Measurements from ENCODE around the gene CMSS1.
A peak's percentile ranks its signal among the peaks of the same experiment; 100 is the strongest.

The CMSS1 gene

GRCh38 chr3:100114413-100115030 is 296.9 kb downstream of the CMSS1 start, which contains the start of gene FILIP1L:
TSS of gene FILIP1L (minus strand) at chr3:100114501.
- Histone ChIP-seq H3K4me3 (replicated peaks; ENCODE audit: insufficient read depth, low read length) (no peak within 1 kb of the TSS), H3K27me3 (ENCODE audit: insufficient read depth, poor library complexity, severe bottlenecking) (no peaks in the 10 kb centered on the region), H3K27ac (replicated peaks) (peak within 1 kb of the TSS; percentile 40)
- TF ChIP-seq REST (IDR thresholded peaks at IDR 0.05; ENCODE audit: insufficient replicate concordance, low read depth): no peak
- no peak for TF ChIP-seq SPI1 (IDR thresholded peaks at IDR 0.05; ENCODE audit: borderline replicate concordance, low read depth)
- no peak for TF ChIP-seq POLR2AphosphoS5 (IDR thresholded peaks at IDR 0.05; ENCODE audit: low read depth)
- no peak for TF ChIP-seq GABPA (IDR thresholded peaks at IDR 0.05; ENCODE audit: low read depth)
- no peak for TF ChIP-seq CTCF (IDR thresholded peaks at IDR 0.05; ENCODE audit: insufficient read depth, low read length)
- DNase-seq (ENCODE audit: low read depth in 1 of 2, low spot score in 1 of 2): no peak

- no peak for DNase-seq (ENCODE audit: low read depth in 1 of 2, low spot score in 1 of 2)
- TF ChIP-seq POLR2AphosphoS5 (IDR thresholded peaks at IDR 0.05; ENCODE audit: low read depth) (no peak), SPI1 (IDR thresholded peaks at IDR 0.05; ENCODE audit: borderline replicate concordance, low read depth) (peak; percentile 68)
- Histone ChIP-seq H3K27me3 (ENCODE audit: insufficient read depth, poor library complexity, severe bottlenecking) (no peaks in the 10 kb centered on the region), H3K4me3 (replicated peaks; ENCODE audit: insufficient read depth, low read length) (no peak overlapping the region), H3K27ac (replicated peaks) (0 out of 2 replicates have a peak overlapping the region, but pooled peaks have one; percentile 13)
Observed at GRCh38 chr3:100117093-100117492, 299.4 kb downstream of the CMSS1 start.

- Histone ChIP-seq H3K4me3 (replicated peaks; ENCODE audit: insufficient read depth, low read length) (no peak overlapping the region), H3K27me3 (ENCODE audit: insufficient read depth, poor library complexity, severe bottlenecking) (no peaks in the 10 kb centered on the region), H3K27ac (replicated peaks) (no peak overlapping the region)
- DNase-seq (ENCODE audit: low read depth in 1 of 2, low spot score in 1 of 2): no peak
- TF ChIP-seq POLR2AphosphoS5 (IDR thresholded peaks at IDR 0.05; ENCODE audit: low read depth) (no peak), CTCF (IDR thresholded peaks at IDR 0.05; ENCODE audit: insufficient read depth, low read length) (no peak), SPI1 (IDR thresholded peaks at IDR 0.05; ENCODE audit: borderline replicate concordance, low read depth) (no peak), GABPA (IDR thresholded peaks at IDR 0.05; ENCODE audit: low read depth) (no peak)
Observed at GRCh38 chr3:100120012-100120411, 302.4 kb downstream of the CMSS1 start.

- TF ChIP-seq GABPA (IDR thresholded peaks at IDR 0.05; ENCODE audit: low read depth): no peak
- TF ChIP-seq SPI1 (IDR thresholded peaks at IDR 0.05; ENCODE audit: borderline replicate concordance, low read depth): no peak
- TF ChIP-seq POLR2AphosphoS5 (IDR thresholded peaks at IDR 0.05; ENCODE audit: low read depth): no peak
- TF ChIP-seq CTCF (IDR thresholded peaks at IDR 0.05; ENCODE audit: insufficient read depth, low read length): no peak
- TF ChIP-seq REST (IDR thresholded peaks at IDR 0.05; ENCODE audit: insufficient replicate concordance, low read depth): no peak
- Histone ChIP-seq H3K27me3 (ENCODE audit: insufficient read depth, poor library complexity, severe bottlenecking) (no peaks in the 10 kb centered on the region), H3K4me3 (replicated peaks; ENCODE audit: insufficient read depth, low read length) (no peak overlapping the region), H3K27ac (replicated peaks) (no peak overlapping the region)
- DNase-seq (ENCODE audit: low read depth in 1 of 2, low spot score in 1 of 2): no peak
Observed at GRCh38 chr3:100120693-100121092, 303.0 kb downstream of the CMSS1 start.
